ENCODE measurements around the gene SDC4. TPM values are rescaled to one million over a fixed set of nuclear protein-coding genes. Genes with fewer than 3 reads are reported as not detected.
A peak's percentile ranks its signal among the peaks of the same experiment; 100 is the strongest.

Gene SDC4
- total RNA-seq, 1 donor from 2014 or later, result 77.7 TPM

GRCh38 chr20:45346291-45346718 is 1.9 kb downstream of the SDC4 start:
- intact Hi-C loops (cut with DNase I), result no loop called here
- DNase-seq (ENCODE audit: low spot score), result no peak
- no peak for ATAC-seq

DNA sequence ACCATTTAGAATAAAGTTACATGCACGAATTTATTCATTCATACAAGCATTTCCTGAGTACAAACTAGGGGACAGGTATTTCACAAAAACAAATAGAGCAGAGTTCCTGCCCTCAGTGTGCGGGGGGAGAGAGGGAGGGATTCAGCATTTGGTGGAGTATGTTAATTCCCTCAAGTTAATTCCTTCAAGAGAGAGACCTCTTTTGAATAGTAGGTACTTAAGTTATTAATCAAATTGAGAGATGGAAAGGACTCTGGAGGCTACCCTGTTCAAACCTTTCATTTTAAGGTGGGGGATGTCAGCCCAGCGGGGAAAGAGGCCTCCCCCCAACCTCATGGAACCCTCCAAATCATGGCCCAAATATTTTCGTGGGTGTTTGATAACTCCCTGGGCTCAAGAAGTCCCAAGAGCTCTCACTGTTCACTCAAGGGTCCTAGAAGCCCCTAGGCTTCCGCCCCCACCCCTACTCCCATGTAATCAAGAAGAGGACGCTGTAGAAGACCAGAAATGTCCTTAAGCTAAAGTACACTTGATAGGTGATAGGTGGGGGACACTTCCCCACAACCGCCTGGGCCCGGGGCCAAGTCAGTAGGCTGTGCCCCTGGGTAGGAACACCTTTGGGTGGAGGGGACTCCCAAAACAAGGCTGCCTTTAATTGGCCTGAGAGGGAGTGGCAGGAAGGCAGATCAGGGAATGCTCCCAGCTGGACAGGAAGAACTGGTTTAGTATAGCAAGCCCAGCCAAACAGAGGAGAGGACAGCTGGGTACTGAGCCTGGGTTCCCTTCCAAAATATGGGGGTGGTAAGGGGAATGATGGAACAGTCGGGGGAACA is 2.9 kb downstream of the SDC4 start:
- intact Hi-C loops (cut with DNase I), result no loop called here
- no peak for DNase-seq (ENCODE audit: low spot score)
- no peak for ATAC-seq

DNA sequence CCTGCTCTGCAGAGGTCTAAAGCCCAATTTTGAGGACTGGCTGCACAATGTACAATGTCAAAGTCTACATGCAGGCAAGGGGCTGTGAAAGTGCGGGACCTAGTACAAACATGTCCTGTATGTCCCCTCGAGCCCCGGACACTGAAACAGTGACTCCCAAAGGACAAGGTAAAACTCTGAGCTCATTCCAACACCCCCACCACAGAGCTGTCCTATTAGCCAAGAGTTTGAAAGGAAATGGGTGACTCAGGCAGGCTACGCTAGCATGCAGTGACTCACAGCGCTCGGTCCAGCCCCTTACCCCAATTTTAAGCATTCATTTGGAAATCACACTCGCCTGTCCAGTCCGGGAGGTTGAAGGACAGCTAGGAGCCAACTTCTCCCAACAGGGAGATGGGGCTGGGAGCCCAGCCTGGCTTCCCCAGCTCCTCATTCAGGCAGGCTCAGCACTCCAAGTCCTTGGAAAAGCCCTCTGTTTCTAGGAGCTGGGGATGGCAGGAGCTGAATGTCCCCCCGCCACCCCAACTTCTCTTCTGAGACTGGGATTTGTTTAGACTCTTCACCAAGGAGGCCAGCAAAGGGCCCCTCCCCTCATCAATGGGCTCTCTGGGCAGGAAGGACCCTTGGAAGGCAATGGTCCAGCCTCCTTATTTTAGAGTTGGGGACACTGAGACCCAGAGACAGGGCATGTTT is 3.9 kb downstream of the SDC4 start:
- ATAC-seq, result peak; percentile 35
- no peak for DNase-seq (ENCODE audit: low spot score)
- intact Hi-C loops (cut with DNase I), result no loop called here

DNA sequence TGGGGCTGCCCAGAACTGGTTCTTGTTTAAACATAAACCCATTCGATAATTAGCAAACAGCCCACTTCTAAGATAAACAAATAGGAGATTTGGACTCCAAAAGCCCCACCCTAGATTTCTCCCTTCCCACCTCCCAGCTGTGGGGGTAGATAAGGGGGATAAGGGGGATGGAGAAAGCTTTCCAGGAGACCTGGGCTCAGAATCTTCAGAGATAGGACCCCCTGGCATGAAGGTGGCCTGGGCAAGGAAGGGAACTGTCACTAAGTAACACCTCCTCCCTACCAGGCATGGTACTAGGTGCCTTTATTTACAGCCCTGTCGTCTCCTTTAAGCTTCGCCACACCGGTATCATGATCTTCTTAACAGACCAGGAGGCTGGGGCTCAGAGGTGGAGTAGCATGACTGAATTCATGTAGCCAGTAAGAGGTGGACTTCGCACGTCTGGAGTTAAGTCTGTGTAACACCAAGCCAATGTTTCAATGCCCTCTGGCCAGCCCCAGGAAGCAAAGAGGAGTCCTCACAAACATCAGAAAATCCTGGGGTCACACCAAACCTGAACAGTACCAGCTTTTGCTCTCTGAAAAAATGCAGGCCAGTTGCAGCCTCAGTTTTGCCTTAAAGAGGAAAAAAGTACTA is 4.6 kb downstream of the SDC4 start:
- intact Hi-C loops (cut with DNase I), result no loop called here
- ATAC-seq (no peak), DNase-seq (ENCODE audit: low spot score) (no peak)

DNA sequence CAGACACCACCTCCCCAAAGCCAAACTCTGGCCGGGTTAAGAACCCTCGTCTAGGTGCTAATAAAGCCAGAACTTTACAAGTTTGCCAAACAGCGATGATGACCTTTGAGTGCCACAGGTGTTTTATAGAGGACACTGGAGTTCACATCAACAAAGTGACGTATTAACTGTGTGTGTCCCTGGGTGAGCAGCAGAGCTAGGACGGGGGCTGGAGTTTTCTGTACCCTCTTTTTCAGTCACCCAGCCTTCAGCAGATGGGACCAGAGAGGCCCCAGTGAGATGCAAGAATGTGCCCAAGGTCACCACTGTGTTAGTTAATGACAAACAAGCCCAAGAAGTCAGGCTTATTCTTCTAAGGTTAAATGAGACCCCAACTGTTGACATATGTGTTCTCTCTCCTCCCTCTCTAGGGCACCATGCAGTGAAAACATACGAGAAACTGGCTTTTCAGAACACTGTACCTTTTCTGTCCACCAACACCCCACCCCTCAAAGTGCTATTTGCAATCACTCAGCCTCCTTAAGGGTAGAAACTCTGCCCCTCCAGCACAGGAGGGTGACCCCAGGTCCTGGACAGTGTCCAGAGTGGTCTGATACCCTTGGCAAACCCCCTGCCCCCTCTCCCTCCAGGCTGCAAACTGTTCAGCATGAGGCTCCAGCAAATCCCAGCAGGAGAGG is 5.2 kb downstream of the SDC4 start:
- intact Hi-C loops (cut with DNase I), result no loop called here
- no peak for DNase-seq (ENCODE audit: low spot score)
- no peak for ATAC-seq

DNA sequence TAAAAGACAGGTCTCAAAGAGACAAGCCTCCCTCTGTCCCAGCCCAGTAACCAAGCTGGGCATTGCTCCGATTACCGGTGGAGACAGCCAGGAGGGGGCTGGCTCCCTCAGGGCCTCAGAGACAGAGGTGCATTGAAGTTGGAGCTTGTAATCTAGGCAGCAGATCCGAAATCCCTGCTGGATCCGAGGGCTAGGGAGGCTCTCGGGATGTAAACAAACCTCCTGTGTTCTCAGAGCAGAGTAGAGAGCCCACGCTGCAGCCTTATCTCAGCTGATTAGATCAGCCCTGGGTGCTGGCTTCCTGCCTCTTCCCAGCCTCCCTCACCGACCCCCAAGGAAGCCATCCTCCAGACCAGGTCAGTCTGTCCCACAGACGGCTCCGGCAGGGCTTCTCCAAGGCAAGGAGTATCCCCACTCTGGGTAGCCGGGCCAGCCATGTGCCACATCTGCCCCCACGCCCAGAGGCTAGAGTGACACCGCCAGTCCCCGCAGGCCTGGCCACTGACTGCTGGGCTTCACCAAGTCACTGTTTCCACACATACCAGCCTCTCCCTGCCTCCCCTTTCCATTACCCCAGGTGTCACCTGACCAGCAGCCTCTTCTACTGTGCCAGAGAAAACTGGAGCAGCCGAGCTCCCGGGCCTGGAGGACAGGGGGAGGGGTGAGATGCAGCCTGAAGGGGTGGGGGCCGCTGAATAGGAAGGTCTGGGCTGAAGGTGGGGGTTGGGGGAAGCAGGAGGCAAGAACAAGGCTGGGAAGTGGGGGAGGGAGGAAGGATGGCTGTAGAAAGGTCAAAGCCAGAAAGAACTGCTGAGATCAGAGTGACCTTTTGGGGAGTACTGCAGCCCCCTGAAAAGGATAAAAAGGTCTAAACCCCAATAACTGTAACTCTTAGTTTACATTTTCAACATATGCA is 6.0 kb downstream of the SDC4 start:
- DNase-seq (ENCODE audit: low spot score) (no peak), ATAC-seq (peak; percentile 65)
- intact Hi-C loops (cut with DNase I), result no loop called here

- intact Hi-C loops (cut with DNase I), result no loop called here
- DNase-seq (ENCODE audit: low spot score), result no peak
- no peak for ATAC-seq
Observed at GRCh38 chr20:45341579-45341938, 6.7 kb downstream of the SDC4 start.

- intact Hi-C loops (cut with DNase I), result no loop called here
Observed at GRCh38 chr20:45340951-45341350, 7.3 kb downstream of the SDC4 start.

DNA sequence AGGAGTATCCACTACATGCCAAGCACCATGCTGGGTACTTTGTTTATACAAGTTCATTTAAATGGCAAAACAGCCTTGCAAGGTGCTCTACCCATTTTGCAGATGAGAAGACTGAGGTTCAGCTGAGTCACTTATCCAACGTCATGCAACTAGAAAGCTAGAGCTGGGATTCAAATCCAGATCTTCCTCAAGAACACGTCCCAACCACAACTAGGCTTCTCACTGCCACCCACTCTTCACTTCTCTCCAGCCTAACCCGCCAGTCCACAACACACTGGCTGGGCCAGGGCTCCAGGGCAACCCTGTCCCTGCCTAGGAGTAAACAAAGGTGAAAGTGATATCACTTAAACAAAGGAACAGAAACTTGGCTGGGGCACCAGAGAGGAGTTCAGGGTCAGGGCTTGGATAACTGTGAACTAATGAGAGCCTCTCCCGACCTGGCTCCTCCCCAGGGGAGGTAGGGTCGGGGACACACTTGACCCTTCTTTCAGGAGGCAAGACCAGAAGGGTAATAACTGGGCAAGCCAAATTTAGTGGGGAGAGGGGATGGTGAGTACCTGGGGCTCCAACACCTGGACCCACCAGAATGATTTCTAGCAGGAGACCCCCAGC is 7.9 kb downstream of the SDC4 start:
- no peak for DNase-seq (ENCODE audit: low spot score)
- intact Hi-C loops (cut with DNase I), result no loop called here
- no peak for ATAC-seq

More at GRCh38 chr20:45340951-45341350, 7.3 kb downstream of the SDC4 start:
- ATAC-seq (no peak), DNase-seq (ENCODE audit: low spot score) (no peak)

- no peak for DNase-seq (ENCODE audit: low spot score)
- intact Hi-C loops (cut with DNase I), result no loop called here
- ATAC-seq, result no peak
Observed at GRCh38 chr20:45339799-45340198, 8.4 kb downstream of the SDC4 start.

DNA sequence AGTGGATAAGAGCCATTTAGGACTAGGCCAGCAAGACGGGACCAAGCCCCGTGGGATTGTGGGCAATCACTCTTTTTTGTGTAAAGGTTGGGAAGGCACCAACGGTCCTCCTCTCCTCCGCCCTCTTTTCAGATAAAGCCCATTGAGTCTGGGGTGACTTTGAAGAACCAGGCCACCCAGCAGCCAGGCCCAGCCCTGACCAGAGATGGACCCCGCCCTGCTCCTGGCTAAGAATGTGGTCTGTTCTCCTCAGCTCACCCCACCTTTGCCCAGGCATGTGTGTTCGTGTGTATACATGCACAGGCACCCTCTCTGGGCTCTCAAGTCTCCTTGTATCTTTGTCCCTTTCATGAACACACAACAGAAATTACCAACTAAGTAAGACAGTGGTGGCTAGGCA is 9.1 kb downstream of the SDC4 start:
- ATAC-seq (no peak), DNase-seq (ENCODE audit: low spot score) (no peak)
- intact Hi-C loops (cut with DNase I), result no loop called here

DNA sequence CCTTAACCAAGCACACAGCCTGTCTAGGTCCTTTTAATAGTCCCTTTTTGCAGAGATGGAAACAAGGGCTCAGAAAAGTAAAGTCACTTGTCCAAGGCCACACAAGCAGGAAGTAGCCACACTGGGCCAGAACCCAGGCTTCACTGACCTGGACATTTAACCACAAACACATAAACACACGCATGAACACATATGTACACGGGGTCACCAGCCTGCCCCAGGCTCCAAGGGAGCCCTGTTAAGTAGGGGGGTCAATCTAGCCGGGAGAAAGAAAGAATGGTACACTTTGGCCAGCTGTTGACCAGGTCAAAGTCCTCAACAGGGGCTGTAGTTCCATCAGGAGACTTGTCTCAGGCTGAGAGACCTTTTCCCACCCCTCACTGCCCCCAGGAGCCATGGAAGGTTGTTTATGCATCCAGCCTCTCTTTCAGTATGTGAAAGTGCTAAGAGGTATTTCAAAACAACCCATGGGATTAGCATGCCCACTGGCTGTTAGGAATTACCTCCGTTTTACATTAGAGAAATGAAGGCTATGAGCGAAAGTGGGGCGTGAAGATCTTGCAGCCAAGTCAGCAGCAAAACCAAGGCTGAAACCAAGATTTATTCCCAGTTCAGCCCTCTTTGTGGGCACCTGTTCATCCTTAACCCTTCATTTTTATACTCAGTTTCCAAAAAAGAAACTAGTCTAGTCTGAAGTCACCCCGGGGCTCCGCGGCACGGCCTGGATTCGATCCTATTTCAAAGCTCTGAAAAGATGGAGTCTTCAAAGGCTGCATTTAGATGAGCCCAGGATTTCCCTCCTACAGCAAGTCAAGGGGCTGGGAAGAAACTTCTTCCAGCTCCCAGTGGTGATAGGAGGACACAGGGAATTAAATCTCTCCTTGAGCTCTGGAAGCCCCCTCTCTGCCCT is 9.8 kb downstream of the SDC4 start:
- intact Hi-C loops (cut with DNase I), result no loop called here
- DNase-seq (ENCODE audit: low spot score) (no peak), ATAC-seq (no peak)

DNA sequence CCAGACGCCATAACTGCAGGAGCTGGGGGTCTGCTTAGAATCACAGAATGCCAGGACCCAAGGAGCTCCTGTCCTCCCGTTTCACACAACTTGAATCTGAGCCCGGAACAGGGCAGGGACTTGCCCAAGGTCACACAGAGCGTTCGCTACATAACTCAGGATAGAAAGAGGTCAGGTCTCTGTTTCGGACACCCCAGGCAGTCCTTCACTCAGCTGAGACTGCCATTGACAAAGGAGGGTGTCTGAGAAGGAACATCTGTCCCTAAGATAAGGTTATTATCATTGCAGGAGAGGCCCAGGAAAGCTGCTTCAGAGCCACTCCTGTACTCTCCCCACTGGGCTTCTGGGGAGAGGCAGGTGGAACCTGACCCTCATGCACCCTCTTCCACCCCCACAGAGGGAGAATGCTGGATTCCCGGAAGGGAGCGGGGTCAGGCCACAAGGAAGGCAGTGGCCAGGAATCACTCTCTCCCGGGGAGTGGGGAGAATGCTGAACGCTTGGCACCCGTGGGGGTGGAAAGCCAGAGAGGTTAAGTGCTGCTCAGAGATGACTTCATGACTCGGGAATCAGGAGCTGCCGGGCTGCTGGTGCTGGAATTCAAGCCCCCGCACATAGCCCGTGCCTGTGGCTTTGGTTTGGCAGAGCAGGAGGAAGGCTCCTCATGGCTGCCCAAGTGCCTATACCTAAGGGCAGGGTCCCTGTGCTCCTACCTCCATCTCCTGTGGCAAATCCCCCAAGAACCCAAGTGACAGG is 10.7 kb downstream of the SDC4 start:
- ATAC-seq (peak; percentile 82), DNase-seq (ENCODE audit: low spot score) (no peak)
- intact Hi-C loops (cut with DNase I), result no loop called here

DNA sequence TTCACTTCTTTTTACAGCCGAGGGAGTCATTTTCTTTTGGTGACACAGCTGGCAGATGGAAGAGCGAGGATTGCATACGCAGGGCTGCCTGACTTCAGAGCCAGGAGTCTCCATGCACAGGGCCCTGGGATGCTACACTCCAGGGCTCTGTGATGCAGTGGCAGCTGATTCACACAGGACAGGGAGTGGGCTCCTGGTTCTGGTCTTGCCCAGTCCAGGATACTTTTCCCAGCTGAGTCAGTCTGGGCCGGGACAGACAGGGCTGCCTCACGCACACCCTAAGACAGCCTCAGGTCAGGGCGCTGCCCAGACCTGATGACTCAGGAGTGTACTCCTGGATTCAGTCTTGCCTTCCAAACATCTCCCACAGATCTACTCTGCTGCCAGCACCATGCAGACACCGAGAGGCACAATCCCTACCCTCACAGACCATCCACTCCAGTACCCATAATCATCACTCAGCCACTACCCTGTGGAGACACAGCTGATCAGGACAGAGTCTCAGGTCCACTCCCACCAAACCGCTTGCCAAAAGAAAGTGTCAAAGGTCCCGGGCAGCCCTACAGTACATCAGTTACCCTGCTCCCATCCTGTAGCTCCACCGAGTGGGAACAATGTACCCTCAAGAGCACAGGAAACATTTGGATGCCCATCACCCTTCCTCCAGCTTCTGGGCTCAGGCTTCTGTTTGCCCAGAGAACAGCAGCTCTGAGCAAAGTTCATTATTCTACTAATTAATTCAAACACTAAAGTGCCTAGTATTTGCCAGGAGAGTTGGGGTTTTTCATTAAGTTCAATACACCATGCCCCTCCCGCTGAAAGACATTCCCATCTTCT is 11.5 kb downstream of the SDC4 start:
- DNase-seq (ENCODE audit: low spot score) (no peak), ATAC-seq (peak; percentile 67)
- intact Hi-C loops (cut with DNase I), result no loop called here

- DNase-seq (ENCODE audit: low spot score), result no peak
- ATAC-seq, result no peak
- intact Hi-C loops (cut with DNase I), result no loop called here
Observed at GRCh38 chr20:45330476-45330875, 17.7 kb downstream of the SDC4 start.

All from sciatic nerve (tissue), 2 donors.